ENCODE measurements around the gene CD109. TPM values are rescaled to one million over a fixed set of nuclear protein-coding genes. Genes with fewer than 3 reads are reported as not detected.

Gene CD109
- total RNA-seq, 2 donors from 2014 or later, result 2.0 TPM

GRCh38 chr6:73768558-73768957, 72.6 kb downstream of the CD109 start:
- Mint-ChIP-seq H3K4me1 (peaks cover 7% of the 10 kb centered on the region), H3K27me3 (ENCODE audit: insufficient read depth) (no peaks in the 10 kb centered on the region), H3K27ac (no peak overlapping the region), H3K9me3 (no peaks in the 10 kb centered on the region), H3K36me3 (ENCODE audit: low read depth) (no peaks in the 10 kb centered on the region), H3K4me3 (no peak overlapping the region)
- WGBS, 2 experiments (ENCODE audit: insufficient coverage in 1 of 2, insufficient read length in 1 of 2), result 92 to 98% methylated on average over 1 of the region's 1 CpG
- Histone ChIP-seq H3K4me1 (ENCODE audit: control insufficient read depth, insufficient read depth, low read length) (no peaks in the 10 kb centered on the region), H3K9ac (ENCODE audit: extremely low read depth, low read length, poor library complexity, severe bottlenecking) (no peak overlapping the region), H3K27ac (ENCODE audit: low read depth, low read length) (no peak overlapping the region), H3K9me3 (ENCODE audit: control insufficient read depth, low read length) (no peaks in the 10 kb centered on the region), H3K36me3 (ENCODE audit: control insufficient read depth, insufficient read depth, low read length) (no peaks in the 10 kb centered on the region), H3K4me3 (ENCODE audit: low read length) (no peak overlapping the region), H3K27me3 (ENCODE audit: control insufficient read depth, insufficient read depth, low read length, poor library complexity, severe bottlenecking) (no peaks in the 10 kb centered on the region)
- DNase-seq, result no peak
- TF ChIP-seq CTCF (conservative IDR thresholded peaks at IDR 0.05), result no peak

- Histone ChIP-seq H3K36me3 (ENCODE audit: control insufficient read depth, insufficient read depth, low read length) (no peaks in the 10 kb centered on the region), H3K4me1 (ENCODE audit: control insufficient read depth, insufficient read depth, low read length) (no peaks in the 10 kb centered on the region), H3K9me3 (ENCODE audit: control insufficient read depth, low read length) (no peaks in the 10 kb centered on the region), H3K9ac (ENCODE audit: extremely low read depth, low read length, poor library complexity, severe bottlenecking) (no peak overlapping the region), H3K27me3 (ENCODE audit: control insufficient read depth, insufficient read depth, low read length, poor library complexity, severe bottlenecking) (no peaks in the 10 kb centered on the region), H3K4me3 (ENCODE audit: low read length) (no peak overlapping the region), H3K27ac (ENCODE audit: low read depth, low read length) (no peak overlapping the region)
- no peak for TF ChIP-seq CTCF (conservative IDR thresholded peaks at IDR 0.05)
- Mint-ChIP-seq H3K4me3 (no peak overlapping the region), H3K27me3 (ENCODE audit: insufficient read depth) (no peaks in the 10 kb centered on the region), H3K9me3 (no peaks in the 10 kb centered on the region), H3K36me3 (ENCODE audit: low read depth) (no peaks in the 10 kb centered on the region), H3K4me1 (peaks cover 8% of the 10 kb centered on the region), H3K27ac (no peak overlapping the region)
- DNase-seq, result no peak
- WGBS, 2 experiments (ENCODE audit: insufficient coverage in 1 of 2, insufficient read length in 1 of 2), result 83% methylated on average over 1 of the region's 1 CpG
Observed at GRCh38 chr6:73769976-73770375, 74.0 kb downstream of the CD109 start.

GRCh38 chr6:73774311-73774774, 78.3 kb downstream of the CD109 start:
- H3K4me3 Mint-ChIP-seq, result no peak overlapping the region
- no peak for TF ChIP-seq CTCF (conservative IDR thresholded peaks at IDR 0.05)
- 76% methylated on average over 1 of the region's 1 CpG; no CpG with 5 or more reads in 1 of the 2 experiments for WGBS, 2 experiments (ENCODE audit: insufficient coverage in 1 of 2, insufficient read length in 1 of 2)
- no peaks in the 10 kb centered on the region for H3K27me3 Mint-ChIP-seq (ENCODE audit: insufficient read depth)
- H3K9me3 Mint-ChIP-seq, result no peaks in the 10 kb centered on the region
- H3K36me3 Mint-ChIP-seq (ENCODE audit: low read depth), result no peaks in the 10 kb centered on the region
- no peak overlapping the region for H3K9ac ChIP-seq (ENCODE audit: extremely low read depth, low read length, poor library complexity, severe bottlenecking)
- no peak overlapping the region for H3K27ac ChIP-seq (ENCODE audit: low read depth, low read length)
- no peaks in the 10 kb centered on the region for H3K27me3 ChIP-seq (ENCODE audit: control insufficient read depth, insufficient read depth, low read length, poor library complexity, severe bottlenecking)
- no peak overlapping the region for H3K27ac Mint-ChIP-seq
- no peaks in the 10 kb centered on the region for H3K36me3 ChIP-seq (ENCODE audit: control insufficient read depth, insufficient read depth, low read length)
- DNase-seq, result no peak
- no peak overlapping the region for H3K4me3 ChIP-seq (ENCODE audit: low read length)
- H3K9me3 ChIP-seq (ENCODE audit: control insufficient read depth, low read length), result no peaks in the 10 kb centered on the region
- peaks cover 8% of the 10 kb centered on the region for H3K4me1 Mint-ChIP-seq
- no peaks in the 10 kb centered on the region for H3K4me1 ChIP-seq (ENCODE audit: control insufficient read depth, insufficient read depth, low read length)
